ENCODE measurements around the gene TMEM42.

TMEM42 gene

DNA sequence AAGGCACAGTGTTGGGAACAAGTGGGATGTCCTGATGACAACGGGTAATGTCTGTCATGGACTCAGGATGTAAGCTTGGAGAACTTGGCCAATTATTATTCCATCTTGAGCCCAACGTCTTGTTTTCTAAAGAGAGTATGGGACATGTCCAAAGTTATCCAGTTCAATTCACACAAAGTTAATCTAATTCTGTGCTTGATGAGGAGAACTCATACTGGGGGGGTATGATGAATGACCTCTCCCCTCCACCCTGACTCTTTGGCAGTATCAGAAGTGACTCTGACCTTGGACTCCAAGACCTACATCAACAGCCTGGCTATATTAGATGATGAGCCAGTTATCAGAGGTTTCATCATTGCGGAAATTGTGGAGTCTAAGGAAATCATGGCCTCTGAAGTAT, 49.0 kb downstream of the TMEM42 start:
- no peak for DNase-seq (ENCODE audit: low spot score)

DNA sequence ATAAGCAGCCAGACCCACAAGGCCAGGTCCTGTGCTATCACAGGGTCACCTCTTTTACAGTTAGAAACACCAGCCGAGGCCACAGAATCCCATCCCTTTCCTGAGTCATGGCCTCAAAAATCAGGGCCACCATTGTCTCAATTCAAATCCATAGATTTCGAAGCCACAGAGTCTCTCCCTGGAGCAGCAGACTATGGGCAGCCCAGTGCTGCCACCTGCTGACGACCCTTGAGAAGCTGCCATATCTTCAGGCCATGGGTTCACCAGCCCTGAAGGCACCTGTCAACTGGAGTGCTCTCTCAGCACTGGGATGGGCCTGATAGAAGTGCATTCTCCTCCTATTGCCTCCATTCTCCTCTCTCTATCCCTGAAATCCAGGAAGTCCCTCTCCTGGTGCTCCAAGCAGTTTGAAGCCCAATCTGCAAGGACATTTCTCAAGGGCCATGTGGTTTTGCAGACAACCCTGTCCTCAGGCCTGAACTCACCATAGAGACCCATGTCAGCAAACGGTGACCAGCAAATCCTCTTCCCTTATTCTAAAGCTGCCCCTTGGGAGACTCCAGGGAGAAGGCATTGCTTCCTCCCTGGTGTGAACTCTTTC, 52.3 kb downstream of the TMEM42 start:
- DNase-seq (ENCODE audit: low spot score), result peak; percentile 81

DNA sequence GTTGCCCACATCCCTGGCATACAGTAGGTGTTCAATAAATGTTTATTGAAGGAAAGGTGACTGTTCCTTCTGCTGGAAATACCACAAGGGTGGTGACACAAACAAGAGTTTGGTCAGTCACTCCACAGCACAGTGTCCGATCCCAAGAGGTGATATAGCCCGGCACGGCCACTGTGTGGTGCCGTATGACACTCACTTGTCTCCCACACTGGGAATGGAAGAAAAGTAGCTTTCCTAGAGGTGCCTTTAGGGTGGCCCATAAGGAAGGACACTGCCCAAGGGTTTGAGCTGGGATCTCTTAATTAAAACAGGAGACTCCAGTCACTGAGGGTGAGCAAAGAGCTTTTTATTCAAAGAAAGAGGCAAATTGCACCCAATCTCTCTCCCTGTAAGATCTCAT, 53.2 kb downstream of the TMEM42 start:
- DNase-seq (ENCODE audit: low spot score), result no peak
